SK-N-MC (cell line): ENCODE results near the gene TLDC2.

ENCODE experiments used
- EZH2 ChIP-seq: fragments of 200-600 bp; sonication (generic); IDR thresholded peaks from one replicate; pipeline ENCODE4 v1.6.1; 2017; ENCODE audit warnings: antibody characterized with exemption
- FOXP2 ChIP-seq: optimal IDR thresholded peaks from 2 replicates; pipeline ENCODE3; 2011; ENCODE audit warnings: mild to moderate bottlenecking, moderate library complexity; ENCODE audit not compliant: insufficient read depth; ENCODE audit errors: extremely low read length, control extremely low read depth
- POLR2AphosphoS5 ChIP-seq: IDR thresholded peaks from 2 replicates; pipeline ENCODE4 v1.6.1; 2012; ENCODE audit warnings: mild to moderate bottlenecking, low read depth, low read length, borderline replicate concordance

DNA sequence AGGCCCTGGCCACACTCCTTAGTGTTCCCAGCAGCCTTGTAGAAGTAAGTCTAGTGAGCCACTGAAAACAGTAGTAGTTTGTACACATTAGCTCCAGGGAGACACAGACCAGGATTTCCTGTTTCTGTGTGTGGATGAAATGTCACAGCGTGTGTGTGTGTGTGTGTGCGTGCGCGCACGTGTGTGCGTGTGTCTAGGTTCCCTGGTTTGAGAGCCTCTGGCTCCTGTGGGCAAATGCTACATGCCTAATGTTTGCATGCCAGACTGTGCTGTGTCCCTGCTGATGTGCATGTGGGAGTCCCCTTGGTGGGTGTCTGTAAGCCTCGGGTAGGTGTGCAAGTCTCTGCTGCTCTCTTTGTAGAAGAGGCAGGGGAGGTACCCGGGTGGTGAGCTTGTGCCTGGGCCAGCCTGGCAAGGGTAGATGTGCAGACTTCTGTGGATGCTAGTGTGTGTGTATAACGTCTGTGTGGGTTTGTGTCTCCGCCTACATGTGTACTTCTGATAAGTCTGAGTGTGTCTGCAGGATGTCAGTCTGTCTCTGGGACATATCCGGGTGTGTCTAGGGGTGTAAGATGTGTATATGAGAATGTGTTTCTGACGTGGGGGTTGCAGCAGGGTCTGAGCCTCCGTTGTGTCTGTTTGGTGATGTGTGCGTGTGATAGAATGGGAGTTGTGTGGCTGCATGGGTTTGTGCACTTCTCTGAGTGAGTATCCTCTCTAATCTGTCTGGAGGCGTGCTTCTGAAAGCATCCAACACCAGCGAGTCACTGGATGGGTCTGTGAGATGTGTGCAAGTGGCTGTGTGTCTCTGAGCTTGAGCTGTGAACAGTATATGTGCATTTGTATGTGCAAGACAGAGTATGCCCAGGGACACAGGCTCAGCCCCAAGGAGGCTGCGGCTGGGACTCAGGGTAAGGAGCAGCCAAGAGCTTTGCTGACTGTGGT is 19.0 kb upstream of the TLDC2 start:
- TF ChIP-seq EZH2: no peak
- TF ChIP-seq POLR2AphosphoS5: no peak
- no peak for TF ChIP-seq FOXP2
